Head of caudate nucleus (tissue), 42 donors: ENCODE results near the gene CCDC157.
A peak's percentile ranks its signal among the peaks of the same experiment; 100 is the strongest.

Experiments
- DNase-seq, 42 donors: peaks; one replicate each; pipeline versions ENCODE4 v3.0.0 to v3.0.0-alpha.2; 2020 to 2021; ENCODE audit warnings: mixed read lengths in 7 of 42
- intact Hi-C: fragments of 100-400 bp; cut with DNase I; formaldehyde crosslinking; loops from one replicate; pipeline ENCODE4 v1.15.0; 2022

Gene CCDC157

DNA sequence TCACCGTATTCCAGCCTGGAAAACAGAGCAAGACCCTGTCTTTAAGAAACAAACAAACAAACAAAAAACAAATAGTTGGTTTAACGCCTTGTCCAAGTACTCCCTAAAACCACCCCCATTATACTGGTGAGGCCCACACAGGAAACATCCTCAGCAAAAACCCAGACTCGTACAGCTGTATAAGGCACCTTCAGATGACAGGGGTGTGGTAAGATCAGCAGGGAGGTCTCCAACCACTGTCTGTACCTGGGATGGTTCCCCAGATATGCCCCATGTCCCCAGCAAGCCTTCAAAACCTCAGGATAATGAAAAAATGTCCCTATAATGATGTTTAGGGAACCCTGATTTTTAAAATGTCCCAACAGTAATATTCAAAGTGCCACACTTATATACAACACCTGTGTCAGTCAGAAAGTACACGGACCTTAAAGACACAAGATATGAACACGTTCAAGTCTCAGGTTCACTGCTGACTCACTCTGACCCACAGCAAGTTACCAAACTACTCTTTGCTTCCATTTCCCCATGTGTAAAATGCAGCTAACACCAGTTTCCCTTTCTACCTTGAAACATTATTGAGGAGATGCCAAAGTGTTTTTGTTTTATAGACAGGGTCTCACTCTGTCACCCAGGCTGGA is 9.4 kb upstream of the CCDC157 start:
- intact Hi-C loops: no loop called here
- DNase-seq: no peak

DNA sequence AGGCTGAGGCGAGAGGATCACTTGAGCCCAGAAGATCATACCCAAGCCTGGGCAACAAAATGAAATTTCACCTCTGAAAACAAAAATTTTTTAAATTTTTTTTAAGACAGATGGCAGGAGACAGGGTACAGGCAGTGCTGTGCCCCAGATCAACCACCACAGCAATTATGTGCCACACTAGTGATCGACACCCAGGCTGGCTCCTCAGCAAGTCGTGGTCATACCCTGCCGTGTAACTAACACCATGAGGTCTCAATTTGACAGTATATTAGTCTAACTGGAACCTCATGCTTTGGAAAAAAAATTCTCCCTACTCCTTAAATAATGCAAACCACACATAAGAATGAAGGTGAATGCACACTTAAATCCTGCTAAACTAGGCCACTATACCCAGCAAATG is 8.4 kb upstream of the CCDC157 start:
- intact Hi-C loops: no loop called here
- no peak for DNase-seq

DNA sequence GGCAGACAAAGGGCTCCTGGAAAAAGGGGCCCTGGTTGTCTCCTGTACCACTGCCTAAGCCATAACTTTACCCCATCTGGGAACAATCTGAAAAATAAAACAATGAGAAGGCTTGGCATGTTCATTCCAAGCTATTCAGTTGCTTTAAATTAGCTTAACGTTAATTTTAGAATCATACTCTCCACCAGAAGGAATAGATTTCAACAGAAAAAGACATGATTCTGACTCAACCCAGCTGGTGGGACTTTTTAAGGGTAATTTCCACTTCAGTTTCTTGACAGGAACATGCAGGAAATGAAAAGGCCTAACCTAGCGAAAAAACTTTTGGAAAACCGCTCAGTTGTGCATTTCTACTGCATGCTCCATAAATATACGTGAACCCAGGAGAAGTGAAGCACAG is 8.0 kb upstream of the CCDC157 start:
- intact Hi-C loops: no loop called here
- DNase-seq: peak in 5 of 42 donors; percentile 13 to 46 (median 34)

DNA sequence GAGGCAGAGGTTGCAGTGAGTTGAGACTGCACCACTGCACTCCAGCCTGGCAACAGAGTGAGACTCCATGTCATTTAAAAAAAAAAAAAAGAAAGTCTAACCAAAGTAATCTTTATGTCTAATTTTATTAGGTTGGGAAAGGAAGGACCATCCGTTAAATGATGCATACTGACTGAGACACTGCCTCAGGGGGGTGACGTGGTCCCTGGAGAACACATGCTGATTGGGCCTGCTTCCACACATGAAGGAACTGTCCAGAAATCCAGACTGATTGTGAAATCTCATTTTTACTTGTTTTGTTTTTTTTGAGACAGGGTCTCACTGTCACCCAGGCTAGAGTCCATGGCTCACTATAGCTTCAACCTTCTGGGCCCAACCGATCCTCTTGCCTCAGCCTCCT is 5.6 kb upstream of the CCDC157 start:
- no peak for DNase-seq
- intact Hi-C loops: no loop called here

DNA sequence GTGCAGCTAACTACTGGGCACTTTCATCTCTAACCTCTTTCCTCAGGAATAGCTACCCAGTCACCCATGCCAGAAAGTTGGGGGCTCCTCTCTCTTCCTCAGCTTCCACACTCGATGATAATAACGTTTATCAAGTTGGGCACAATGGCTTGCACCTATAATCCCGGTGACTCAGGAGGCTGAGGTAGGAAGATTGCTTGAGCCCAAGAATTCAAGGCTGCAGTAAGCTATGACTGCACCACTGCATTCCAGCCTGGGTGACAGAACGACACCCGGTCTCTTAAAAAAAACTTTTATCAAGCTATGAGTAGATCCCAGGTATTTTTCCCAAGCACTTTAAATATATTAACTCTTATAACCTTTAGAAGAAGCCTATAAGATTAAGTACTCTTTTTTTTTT is 2.2 kb upstream of the CCDC157 start:
- intact Hi-C loops: no loop called here

DNA sequence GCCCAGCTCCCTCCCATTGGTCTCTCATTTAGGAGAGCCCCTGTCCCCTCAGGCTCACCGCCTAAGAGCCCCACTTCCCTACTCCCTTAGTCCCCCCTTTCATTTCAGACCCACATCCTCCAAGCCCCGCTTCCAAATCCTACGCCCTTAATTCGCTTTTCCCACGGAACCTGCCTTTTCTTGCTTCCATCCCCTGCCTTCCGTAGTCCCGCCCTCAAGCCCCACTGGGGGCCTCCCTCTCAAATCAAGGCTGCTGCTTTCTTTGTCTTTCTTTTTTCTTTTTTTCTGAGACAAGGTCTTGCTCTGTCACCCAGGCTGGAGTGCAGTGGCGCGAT is 396 bp downstream of the CCDC157 start:
- DNase-seq: peak in 4 of 42 donors; percentile 6 to 33 (median 18)
- intact Hi-C loops: no loop called here

More for the DNA sequence above, 2.2 kb upstream of the CCDC157 start:
- DNase-seq: no peak

DNA sequence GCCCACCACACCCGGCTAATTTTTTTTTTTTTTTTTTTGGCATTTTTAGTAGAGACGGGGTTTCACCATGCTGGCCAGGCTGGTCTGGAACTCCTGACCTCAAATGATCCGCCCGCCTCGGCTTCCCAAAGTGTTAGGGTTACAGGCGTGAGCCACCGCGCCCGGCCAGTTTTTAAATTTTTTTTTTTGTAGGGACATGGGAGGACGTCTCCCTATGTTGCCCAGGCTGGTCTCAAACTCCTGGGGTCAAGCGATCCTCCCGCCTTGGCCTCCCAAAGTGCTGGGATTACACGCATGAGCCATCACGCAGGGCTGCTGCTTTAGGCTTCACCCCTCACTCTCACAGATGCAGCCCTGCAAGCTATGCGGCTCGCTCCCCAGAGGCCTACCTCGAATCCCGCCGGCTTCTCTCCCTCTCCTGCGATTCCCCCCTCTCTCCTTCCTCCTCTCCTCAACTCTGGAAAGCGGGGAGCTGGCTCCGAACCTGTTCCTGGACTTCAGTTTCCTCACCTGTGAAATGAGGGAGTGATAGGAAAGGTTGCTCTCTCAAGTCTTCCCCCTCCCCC is 926 bp downstream of the CCDC157 start:
- intact Hi-C loops: no loop called here
- DNase-seq: no peak

DNA sequence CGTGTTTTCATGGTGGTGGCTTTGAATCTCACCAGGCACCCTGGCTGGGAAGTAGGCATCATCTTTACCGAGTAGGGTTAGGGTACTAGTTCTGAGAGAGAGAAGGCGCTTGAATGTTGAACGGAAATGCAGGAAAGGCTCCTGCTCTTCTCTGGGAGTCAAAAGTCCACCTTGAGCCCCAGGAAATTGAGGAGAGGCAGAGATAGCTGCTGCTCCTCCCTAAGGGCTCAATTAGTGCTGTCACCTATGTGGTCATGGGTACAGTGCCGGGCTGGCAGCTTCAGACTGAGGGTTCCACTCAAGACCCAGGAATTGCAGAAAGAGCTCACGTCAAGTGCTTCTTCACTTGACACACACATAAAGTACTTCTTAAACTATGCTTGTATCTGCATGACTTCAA is 1.7 kb downstream of the CCDC157 start:
- intact Hi-C loops: no loop called here
- no peak for DNase-seq

DNA sequence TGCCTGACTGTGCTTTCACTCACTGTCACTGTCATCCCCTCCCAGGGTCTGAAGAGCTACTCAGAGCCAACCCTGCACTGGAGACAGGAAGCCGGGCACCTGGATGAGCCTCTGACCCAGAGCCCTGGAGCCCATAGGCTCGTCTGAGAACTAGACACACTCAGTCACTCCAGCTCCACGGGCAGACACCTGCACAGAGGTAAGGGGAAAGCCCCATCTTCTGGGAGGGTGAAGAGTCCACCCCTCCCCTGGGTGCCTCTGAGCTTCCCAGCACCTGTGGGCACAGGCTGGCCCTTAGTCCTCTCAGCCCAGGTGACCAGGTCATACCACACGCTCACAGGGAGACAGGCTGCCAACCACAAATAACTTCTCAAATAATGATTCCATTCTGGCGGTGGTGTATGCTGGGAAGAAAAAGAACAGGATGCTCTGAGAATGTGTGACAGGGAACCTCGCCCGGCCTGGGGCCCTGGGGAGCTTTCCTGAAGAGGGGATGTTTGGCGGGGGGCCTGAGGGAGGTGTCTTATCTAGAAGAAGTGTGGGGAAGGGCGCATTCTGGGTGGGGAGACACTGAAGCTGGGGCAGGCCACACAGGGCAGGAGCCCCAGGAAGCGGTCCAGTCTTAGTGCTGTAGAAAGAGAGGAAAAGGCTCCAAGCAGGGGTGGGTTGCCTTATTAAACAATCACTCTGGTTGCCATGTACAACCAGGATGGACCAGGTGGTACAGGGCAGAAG is 5.3 kb downstream of the CCDC157 start:
- DNase-seq: no peak
- intact Hi-C loops: no loop called here

DNA sequence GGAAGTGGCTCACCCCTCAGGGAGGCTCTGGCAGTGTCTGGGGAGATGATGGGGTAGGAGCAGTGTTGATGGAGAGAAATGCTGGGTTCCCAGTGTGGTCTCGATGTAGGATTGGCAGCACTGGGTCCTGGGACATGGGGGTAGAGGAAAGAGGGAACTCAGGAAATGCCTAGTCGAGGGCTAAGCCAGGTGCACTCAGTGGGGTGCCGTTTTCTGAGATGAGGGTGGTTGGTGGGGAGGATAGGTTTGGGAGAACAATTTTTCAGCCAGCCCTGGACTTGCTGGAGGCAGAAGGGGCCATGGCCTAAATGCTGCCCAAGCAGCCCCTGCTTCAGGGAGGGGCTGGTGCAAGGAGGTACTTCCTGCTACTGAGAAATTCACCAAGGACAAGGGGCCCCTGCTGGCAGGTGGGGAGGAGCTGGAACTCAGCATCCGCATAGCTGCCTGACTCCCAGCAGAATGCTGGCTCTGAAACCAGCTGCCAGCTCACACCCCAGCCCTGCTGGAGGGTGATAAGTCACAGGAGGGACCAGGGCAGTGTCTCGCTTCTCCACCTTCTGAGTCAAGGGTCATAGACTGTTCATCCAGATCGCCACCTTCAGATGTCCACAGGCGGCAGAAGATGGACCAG is 6.0 kb downstream of the CCDC157 start:
- DNase-seq: no peak

DNA sequence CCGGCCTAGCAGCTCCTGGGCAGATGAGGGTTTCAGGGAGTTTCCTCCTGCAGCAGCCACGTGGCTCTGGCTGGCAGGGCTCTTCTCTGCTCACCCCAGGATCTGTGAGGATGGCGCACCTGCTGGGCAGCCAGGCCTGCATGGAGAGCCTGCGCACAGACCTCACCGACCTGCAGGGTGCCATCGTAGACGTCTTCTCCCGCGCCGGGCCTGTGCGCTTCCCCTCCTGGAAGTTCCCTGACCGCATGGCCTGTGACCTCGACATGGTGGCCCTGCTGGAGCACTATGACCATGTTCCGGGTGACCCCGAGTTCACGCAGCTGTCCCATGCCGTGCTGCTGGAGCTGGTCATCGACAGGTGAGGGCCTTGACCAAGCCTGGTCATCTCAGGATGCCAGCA is 9.1 kb downstream of the CCDC157 start:
- DNase-seq: no peak
- intact Hi-C loops: no loop called here

More for the DNA sequence above, 6.0 kb downstream of the CCDC157 start:
- intact Hi-C loops: no loop called here

DNA sequence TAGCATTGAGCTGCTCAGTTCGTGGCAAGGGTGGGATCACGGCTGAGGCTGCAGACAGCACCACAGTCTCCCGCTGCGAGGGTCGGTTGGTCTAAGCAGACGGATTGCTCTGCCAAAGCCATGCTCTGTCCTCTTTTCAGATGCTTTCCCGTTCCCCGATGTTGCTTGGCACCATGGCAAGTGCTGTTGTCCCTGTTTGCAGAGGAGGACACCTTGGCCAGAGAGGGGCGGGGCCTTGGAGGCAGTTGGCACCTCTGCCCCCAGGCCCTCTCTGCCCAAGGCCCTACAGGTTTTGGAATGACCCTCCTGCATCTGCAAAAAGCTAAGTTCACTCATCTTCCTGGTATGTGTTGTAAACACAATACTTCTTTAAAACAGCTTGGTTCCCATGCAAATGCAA is 11.6 kb downstream of the CCDC157 start:
- intact Hi-C loops: no loop called here

DNA sequence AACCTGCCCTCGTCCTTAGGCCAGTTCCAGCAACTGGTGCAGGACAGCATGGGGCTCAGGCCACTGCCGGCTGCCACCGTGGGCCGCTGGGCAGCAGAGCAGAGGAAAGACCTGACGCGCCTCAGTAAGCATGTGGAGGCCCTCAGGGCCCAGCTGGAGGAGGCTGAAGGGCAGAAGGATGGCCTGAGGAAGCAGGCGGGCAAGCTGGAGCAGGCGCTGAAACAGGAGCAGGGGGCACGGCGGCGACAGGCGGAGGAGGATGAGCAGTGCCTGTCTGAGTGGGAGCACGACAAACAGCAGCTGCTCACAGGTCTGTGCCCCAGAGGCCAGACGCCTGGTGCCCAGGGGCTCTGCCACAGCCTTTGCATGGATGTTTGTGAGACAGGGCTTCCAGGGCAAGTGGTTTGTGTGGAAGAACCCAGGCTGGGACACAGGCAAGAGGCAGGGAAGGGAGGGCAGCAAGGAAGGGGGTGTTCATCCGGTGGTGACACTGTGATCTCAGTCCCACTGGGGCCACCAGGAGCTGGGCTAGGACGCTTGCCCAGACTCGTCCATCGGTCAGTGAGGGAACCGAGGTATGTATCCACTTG is 13.9 kb downstream of the CCDC157 start:
- intact Hi-C loops: no loop called here

More for the DNA sequence above, 11.6 kb downstream of the CCDC157 start:
- no peak for DNase-seq

DNA sequence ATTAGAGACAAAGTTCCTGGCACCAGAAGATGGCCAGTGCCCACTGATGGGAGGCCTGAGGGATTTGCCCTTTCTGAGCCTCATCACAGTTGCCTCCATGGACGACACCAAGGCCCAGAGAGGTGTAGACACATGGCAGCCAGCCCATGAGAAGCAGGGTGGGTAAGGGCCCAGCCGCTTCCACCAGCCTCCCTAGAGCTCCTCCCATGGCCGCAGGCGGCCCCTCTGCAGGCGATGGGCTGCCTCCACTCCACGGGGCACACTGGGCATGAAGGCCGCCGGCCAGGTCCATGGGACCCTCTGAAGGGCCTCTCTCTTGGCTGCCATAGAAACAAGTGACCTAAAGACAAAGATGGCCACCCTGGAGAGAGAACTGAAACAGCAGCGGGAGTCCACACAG is 14.5 kb downstream of the CCDC157 start:
- DNase-seq: no peak
- intact Hi-C loops: no loop called here

More for the DNA sequence above, 13.9 kb downstream of the CCDC157 start:
- no peak for DNase-seq

DNA sequence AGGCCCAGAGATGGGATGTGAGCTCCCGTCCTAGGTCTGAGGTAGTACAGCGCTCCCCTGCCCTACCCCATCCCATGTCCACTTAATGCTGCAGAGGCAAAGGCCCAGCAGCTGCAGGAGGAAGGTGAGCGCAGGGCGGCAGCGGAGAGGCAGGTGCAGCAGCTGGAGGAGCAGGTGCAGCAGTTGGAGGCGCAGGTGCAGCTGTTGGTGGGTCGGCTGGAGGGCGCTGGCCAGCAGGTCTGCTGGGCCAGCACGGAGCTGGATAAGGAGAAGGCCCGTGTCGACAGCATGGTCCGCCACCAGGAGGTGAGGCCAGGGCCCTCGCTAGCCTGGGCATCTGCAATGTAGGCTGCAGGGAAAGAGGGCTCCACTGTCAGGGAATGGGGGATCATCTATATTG is 15.2 kb downstream of the CCDC157 start:
- intact Hi-C loops: no loop called here
- no peak for DNase-seq

DNA sequence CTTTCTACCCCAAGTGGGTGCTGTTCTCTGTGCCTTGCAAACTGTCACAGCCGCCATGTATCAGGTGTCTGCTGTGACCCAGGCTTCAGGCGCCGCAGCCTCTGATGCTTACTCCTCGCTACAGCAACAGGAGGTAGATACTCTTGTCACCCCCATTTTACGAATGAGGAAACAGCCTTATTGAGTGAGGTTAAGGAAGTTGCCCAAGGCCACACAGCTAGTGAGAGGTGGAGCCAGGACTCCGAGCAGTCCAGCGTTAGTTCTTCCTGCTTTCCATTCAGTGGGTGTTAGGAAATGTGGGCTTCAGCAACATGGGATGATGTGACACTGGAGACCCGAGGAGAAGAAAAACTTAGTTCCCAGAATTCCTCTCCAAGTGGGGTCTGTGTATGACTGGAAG is 16.1 kb downstream of the CCDC157 start:
- intact Hi-C loops: no loop called here
- DNase-seq: no peak

DNA sequence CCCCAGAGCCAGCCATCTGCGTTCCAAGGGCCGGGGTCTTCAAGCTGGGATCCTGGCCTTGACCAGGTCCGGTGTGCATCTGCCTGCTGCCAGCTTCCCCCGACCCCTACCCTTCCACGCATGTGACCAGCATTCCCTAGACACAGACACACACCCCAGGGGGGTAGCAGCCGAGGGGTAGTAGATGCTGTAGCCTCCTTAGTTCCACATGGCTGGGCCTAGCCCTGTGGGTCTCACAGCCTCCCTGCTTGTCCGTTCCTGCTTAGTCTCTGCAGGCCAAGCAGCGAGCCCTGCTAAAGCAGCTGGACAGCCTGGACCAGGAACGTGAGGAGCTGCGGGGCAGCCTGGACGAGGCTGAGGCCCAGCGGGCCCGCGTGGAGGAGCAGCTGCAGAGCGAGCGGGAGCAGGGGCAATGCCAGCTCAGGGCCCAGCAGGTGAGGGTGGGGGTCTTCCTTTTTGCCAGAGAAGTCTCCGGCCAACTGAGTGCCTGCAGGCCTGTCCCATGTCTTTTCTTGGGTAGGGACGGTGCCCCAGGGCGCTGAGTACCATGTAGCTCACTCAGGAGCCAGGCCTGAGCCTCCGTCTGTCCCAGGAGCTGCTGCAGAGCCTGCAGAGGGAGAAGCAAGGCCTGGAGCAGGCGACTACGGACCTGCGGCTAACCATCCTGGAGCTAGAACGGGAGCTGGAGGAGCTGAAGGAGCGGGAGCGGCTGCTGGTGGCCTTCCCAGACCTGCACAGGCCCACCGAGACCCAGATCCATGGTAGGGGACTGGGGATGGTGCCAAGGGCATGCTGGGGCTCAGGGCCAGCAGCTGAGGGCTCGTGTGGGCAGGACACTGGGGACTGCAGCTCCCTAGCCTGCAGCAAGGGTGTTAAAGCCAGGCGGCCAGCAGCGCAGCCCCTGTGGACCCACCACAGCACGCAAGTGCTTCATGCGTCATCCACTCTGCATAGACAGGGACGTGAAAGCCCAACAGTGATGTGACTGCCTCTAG is 16.8 kb downstream of the CCDC157 start:
- no peak for DNase-seq
- intact Hi-C loops: no loop called here

DNA sequence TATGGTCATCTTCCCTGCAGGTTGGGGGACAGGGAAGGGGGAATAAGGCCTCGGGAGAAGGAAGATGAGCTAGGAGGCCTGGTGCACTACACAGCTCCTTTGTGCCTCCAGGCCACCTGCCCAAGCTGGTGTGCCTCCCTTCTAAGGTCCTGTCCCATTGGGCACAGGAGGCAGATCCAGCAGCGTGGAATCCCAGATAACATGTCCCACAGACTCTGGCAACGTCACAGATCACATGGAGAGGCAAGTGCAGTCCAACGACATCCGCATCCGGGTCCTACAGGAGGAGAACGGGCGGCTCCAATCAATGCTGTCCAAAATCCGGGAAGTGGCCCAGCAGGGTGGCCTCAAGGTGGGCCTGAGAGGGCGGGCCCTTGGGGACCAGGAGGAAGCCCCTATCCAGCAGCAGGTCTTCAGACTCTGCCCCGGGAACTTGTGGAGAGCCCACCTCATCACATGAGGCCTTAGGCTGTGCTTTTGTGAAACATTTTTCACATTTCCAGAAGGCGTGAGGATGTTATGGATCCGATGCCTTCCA is 18.6 kb downstream of the CCDC157 start:
- intact Hi-C loops: no loop called here
- no peak for DNase-seq
